ENCODE results near the gene BTBD2.

DNA sequence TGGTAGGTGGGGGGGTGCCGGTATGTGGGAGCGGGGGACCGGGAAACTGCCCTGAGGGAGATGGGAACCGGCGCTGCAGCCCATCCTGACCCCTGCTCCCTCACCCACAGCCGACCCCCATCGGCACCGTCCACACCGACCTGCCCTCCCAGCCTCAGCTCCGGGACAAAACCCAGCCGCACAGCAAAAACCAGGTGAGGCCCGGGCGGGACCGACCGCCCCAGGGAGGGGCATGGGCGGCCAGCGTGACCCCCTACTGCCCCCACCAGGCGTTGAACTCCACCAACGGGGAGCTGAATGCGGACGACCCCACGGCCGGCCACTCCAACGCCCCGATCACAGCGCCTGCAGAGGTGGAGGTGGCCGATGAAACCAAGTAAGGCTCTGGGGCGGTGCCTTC is 35.9 kb downstream of the BTBD2 start:
- TF ChIP-seq POLR2A (IDR thresholded peaks at IDR 0.05) = no peak
- TF ChIP-seq, protein P1, sequence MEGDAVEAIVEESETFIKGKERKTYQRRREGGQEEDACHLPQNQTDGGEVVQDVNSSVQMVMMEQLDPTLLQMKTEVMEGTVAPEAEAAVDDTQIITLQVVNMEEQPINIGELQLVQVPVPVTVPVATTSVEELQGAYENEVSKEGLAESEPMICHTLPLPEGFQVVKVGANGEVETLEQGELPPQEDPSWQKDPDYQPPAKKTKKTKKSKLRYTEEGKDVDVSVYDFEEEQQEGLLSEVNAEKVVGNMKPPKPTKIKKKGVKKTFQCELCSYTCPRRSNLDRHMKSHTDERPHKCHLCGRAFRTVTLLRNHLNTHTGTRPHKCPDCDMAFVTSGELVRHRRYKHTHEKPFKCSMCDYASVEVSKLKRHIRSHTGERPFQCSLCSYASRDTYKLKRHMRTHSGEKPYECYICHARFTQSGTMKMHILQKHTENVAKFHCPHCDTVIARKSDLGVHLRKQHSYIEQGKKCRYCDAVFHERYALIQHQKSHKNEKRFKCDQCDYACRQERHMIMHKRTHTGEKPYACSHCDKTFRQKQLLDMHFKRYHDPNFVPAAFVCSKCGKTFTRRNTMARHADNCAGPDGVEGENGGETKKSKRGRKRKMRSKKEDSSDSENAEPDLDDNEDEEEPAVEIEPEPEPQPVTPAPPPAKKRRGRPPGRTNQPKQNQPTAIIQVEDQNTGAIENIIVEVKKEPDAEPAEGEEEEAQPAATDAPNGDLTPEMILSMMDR (IDR thresholded peaks at IDR 0.05) = no peak

All from adrenal gland (tissue), 5 donors.